ENCODE results near the gene AOX1. TPM values are rescaled to one million over a fixed set of nuclear protein-coding genes. Genes with fewer than 3 reads are reported as not detected.

The AOX1 gene
- total and polyA plus RNA-seq, 9 of the 15 experiments (the other 6 are each of a cell fraction or from before 2014, with no cell fraction given) = 0.10 to 0.55 (median 0.20) TPM; not detected in 6

- intact Hi-C loops (cut with micrococcal nuclease) (no loop called here), in situ Hi-C loops (cut with MboI) (no loop called here)
- Histone ChIP-seq H3K9me1 (ENCODE audit: control insufficient read depth, insufficient read depth, low read length) (no peaks in the 10 kb centered on the region), H3K36me3 (ENCODE audit: control insufficient read depth, insufficient read depth, low read length) (no peaks in the 10 kb centered on the region), H3K4me3 (no peak overlapping the region), H3K79me2 (ENCODE audit: control insufficient read depth, insufficient read depth, low read length) (no peaks in the 10 kb centered on the region), H3K27me3 (ENCODE audit: control insufficient read depth in 2 of 2, insufficient read depth in 2 of 2, low read length in 2 of 2) (no peaks in the 10 kb centered on the region), H3K9me3 (replicated peaks; ENCODE audit: control insufficient read depth, insufficient read depth, low read depth, low read length) (no peaks in the 10 kb centered on the region), H3K27ac (ENCODE audit: extremely low read depth, low read depth, low read length) (no peak overlapping the region), H3K9ac (ENCODE audit: insufficient read depth in 1 of 2, low read depth in 2 of 2, low read length in 2 of 2) (no peak overlapping the region), H3K4me1 (replicated peaks in 1 of 2; ENCODE audit: control insufficient read depth in 2 of 2, insufficient read depth in 2 of 2, low read length in 2 of 2) (no peaks in the 10 kb centered on the region; a peak in 2 of 5 replicates), H4K20me1 (replicated peaks; ENCODE audit: control insufficient read depth, insufficient read depth, low read length) (no peaks in the 10 kb centered on the region), H2AFZ (ENCODE audit: low read depth, low read length) (no peak overlapping the region), H3K4me2 (ENCODE audit: insufficient read depth, low read length) (no peak overlapping the region)
- BruUV-seq (replicated peaks) = no TSS peak
- ChIA-PET CTCF (ENCODE audit: low intra/inter-chr PET ratio) (no interaction called here), POLR2A (no interaction called here)
- 0% methylated on average over 1 of the region's 1 CpG for WGBS (ENCODE audit: insufficient coverage, low coverage, missing lambda C conversion rate)
- no peak for FAIRE-seq
- TF ChIP-seq ZNF23 (CRISPR knock-in tag; IDR thresholded peaks at IDR 0.05) = no peak
- no peak for TF ChIP-seq BCL6 (CRISPR knock-in tag; IDR thresholded peaks at IDR 0.05)
- no peak for DNase-seq (ENCODE audit: extremely low read depth in 1 of 4, low spot score in 3 of 4)
- ATAC-seq = no peak
These were observed 75.7 kb downstream of the AOX1 start for GRCh38 chr2:200661477-200661876.

- H3K36me3 ChIP-seq (ENCODE audit: control insufficient read depth, insufficient read depth, low read length) = no peaks in the 10 kb centered on the region
- H3K4me2 ChIP-seq (ENCODE audit: insufficient read depth, low read length) = no peak overlapping the region
- peaks cover 0 to 6% of the 10 kb centered on the region in 2 experiments; a peak in 2 of 5 replicates for H3K4me1 ChIP-seq (replicated peaks in 1 of 2; ENCODE audit: control insufficient read depth in 2 of 2, insufficient read depth in 2 of 2, low read length in 2 of 2)
- peak overlapping the region; percentile 32; the same call in 1 of the 2 replicates for H2AFZ ChIP-seq (ENCODE audit: low read depth, low read length)
- H3K27me3 ChIP-seq (ENCODE audit: control insufficient read depth in 2 of 2, insufficient read depth in 2 of 2, low read length in 2 of 2) = no peaks in the 10 kb centered on the region
- no peaks in the 10 kb centered on the region for H3K79me2 ChIP-seq (ENCODE audit: control insufficient read depth, insufficient read depth, low read length)
- DNase-seq (ENCODE audit: extremely low read depth in 1 of 4, low spot score in 3 of 4) (no peak), ATAC-seq (no peak), FAIRE-seq (no peak)
- no peaks in the 10 kb centered on the region for H4K20me1 ChIP-seq (replicated peaks; ENCODE audit: control insufficient read depth, insufficient read depth, low read length)
- WGBS (ENCODE audit: insufficient coverage, low coverage, missing lambda C conversion rate) = 11% methylated on average over 6 of the region's 7 CpGs
- no peak overlapping the region for H3K27ac ChIP-seq (ENCODE audit: extremely low read depth, low read depth, low read length)
- no peaks in the 10 kb centered on the region for H3K9me1 ChIP-seq (ENCODE audit: control insufficient read depth, insufficient read depth, low read length)
- ChIA-PET CTCF (ENCODE audit: low intra/inter-chr PET ratio) (no interaction called here), POLR2A (no interaction called here)
- BruUV-seq (replicated peaks) = no TSS peak
- H3K9me3 ChIP-seq (replicated peaks; ENCODE audit: control insufficient read depth, insufficient read depth, low read depth, low read length) = no peaks in the 10 kb centered on the region
- H3K9ac ChIP-seq (ENCODE audit: insufficient read depth in 1 of 2, low read depth in 2 of 2, low read length in 2 of 2) = no peak overlapping the region
- no peak overlapping the region for H3K4me3 ChIP-seq
- intact Hi-C loops (cut with micrococcal nuclease) = no loop called here
- in situ Hi-C loops (cut with MboI) = no loop called here
- no peak for TF ChIP-seq MTA2 (IDR thresholded peaks at IDR 0.05; ENCODE audit: low read depth)
- no peak for TF ChIP-seq ZKSCAN8 (CRISPR knock-in tag; IDR thresholded peaks at IDR 0.05)
- no peak for TF ChIP-seq ZNF239 (CRISPR knock-in tag; IDR thresholded peaks at IDR 0.05)
- TF ChIP-seq ESRRB (CRISPR knock-in tag; IDR thresholded peaks at IDR 0.05; ENCODE audit: borderline replicate concordance) = no peak
- TF ChIP-seq GABPB2 (CRISPR knock-in tag; conservative IDR thresholded peaks at IDR 0.05) = no peak
- TF ChIP-seq RAD21 (CRISPR knock-in tag; conservative IDR thresholded peaks at IDR 0.05 in 1 of 2, IDR thresholded peaks at IDR 0.05 in 1 of 2) = no peak
- TF ChIP-seq TFE3 (CRISPR knock-in tag; IDR thresholded peaks at IDR 0.05) = no peak
- no peak for TF ChIP-seq KAT2B (IDR thresholded peaks at IDR 0.05; ENCODE audit: low read depth, low read length)
- TF ChIP-seq ZBTB9 (CRISPR knock-in tag; IDR thresholded peaks at IDR 0.05) = no peak
- no peak for TF ChIP-seq ZBTB5 (IDR thresholded peaks at IDR 0.05)
- TF ChIP-seq IFI16 (CRISPR knock-in tag; IDR thresholded peaks at IDR 0.05) = no peak
These were observed 76.9 kb downstream of the AOX1 start for GRCh38 chr2:200662727-200663126.

All from K562 (cell line).